GM21737 (cell line): Measurements from ENCODE around the gene ARVCF.

Source experiments
- ATAC-seq: cut with Tn5 transposase; IDR thresholded peaks from one replicate; pipeline ENCODE4 v1.9.1; 2021; ENCODE audit warnings: mild to moderate bottlenecking, moderate library complexity; ENCODE audit not compliant: unreplicated experiment

Gene ARVCF, protein sequence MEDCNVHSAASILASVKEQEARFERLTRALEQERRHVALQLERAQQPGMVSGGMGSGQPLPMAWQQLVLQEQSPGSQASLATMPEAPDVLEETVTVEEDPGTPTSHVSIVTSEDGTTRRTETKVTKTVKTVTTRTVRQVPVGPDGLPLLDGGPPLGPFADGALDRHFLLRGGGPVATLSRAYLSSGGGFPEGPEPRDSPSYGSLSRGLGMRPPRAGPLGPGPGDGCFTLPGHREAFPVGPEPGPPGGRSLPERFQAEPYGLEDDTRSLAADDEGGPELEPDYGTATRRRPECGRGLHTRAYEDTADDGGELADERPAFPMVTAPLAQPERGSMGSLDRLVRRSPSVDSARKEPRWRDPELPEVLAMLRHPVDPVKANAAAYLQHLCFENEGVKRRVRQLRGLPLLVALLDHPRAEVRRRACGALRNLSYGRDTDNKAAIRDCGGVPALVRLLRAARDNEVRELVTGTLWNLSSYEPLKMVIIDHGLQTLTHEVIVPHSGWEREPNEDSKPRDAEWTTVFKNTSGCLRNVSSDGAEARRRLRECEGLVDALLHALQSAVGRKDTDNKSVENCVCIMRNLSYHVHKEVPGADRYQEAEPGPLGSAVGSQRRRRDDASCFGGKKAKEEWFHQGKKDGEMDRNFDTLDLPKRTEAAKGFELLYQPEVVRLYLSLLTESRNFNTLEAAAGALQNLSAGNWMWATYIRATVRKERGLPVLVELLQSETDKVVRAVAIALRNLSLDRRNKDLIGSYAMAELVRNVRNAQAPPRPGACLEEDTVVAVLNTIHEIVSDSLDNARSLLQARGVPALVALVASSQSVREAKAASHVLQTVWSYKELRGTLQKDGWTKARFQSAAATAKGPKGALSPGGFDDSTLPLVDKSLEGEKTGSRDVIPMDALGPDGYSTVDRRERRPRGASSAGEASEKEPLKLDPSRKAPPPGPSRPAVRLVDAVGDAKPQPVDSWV

DNA sequence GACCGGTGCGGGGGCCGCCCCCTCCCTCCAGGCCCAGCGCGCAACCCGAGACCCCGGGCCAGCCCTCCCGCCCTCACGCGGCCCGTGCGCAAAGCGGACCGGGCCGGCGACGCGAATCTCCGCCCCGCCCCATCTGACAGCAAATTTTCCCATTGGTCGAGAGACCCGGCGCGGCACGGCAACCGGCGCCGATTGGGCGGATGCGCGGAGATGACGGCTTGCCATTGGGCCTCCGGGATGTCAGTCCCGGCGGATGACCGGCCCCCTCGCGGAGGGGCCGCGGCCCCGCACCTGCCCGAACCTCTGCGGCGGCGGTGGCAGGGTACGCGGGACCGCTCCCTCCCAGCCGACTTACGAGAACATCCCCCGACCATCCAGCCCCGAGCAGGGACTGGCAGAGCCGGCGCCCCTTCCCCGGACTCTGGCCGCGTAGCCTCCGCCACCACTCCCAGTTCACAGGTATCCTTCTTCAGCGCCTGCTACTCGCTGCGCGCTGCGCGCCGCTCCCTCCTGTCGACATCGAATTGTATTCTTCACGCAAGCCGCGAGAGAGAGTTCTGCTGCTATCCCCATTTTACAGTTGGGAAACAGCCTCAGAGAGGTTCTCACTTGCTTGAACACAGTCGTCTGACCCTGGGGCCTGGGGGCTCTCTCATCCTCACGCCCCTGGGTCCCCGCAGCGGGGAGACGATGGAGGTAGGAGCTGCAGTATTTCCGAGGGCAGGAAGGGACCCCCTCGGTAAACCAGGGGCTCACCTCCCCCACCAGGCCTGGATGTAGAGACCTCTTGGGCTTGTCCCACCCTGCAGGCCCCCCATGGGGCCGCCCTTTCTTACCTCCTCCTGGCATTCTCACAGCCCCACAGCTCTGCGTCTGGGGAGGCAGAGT, at the start of gene ARVCF:
TSS of gene ARVCF (minus strand) at position 90 of the 888 bp plus-strand sequence. CDS start 26,029 bp downstream, outside the sequence.
- ATAC-seq = peak; percentile 38

GRCh38 chr22:20065896-20066616, 49.4 kb upstream of the ARVCF start:
- ATAC-seq = no peak

- no peak for ATAC-seq
Measured at GRCh38 chr22:20064545-20065262, 48.1 kb upstream of the ARVCF start.

DNA sequence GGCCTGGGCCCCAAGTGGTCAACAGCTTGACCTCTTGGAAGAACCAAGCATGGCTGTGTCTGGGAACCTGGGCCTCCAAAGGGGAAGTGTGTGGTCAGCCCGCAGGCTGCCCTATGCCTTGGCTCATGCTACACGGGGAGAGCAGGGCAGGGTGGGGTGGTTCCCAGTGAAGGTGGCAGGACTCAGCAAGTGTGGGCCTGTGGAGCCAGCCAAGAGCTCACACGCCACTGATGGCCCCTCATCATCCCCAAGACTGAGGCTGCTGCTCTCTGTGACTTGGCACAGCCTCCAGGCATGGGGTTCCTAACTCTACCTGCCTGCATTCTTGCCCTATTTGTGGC, 47.5 kb upstream of the ARVCF start:
- no peak for ATAC-seq

DNA sequence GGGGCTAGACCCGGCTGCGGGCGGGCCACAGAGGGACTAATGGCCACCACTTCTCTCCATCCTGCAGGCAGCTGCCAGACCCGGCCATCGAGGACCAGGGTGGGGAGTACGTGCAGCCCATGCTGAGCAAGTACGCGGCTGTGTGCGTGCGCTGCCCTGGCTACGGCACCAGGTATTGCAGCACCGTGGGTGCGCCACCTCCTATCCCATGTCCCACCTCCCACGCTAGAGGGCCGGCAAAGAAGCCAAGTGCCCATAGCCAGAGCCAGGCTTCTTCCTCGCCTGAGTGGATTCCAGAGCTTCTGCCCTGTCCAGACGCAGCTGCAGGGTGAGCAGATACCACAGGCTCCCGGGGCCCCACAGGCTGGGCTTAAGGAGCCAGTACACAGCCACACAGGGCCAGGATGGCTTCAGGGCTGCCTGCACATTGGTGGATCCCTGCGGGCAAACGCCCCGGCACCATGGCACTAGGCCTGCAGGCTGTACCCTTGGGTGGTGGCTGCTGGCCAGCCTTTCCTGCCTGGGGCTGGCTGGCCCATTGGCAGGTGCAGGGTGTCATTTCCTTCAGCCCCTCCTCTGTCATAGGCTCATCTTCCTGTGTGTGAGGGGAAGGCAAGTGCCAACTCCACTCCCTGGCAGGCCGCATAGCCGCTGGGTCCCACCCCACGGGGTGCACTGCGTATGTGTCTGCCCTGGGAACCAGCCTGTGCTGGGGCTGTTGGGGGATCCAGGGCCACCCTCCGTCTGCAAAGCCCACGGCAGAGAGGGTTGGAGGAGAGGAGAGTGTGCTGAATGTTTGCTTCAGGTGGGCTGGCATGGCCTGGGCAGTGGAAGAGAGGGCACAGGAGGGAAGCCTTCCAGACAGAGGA, 46.9 kb upstream of the ARVCF start:
- ATAC-seq = no peak

DNA sequence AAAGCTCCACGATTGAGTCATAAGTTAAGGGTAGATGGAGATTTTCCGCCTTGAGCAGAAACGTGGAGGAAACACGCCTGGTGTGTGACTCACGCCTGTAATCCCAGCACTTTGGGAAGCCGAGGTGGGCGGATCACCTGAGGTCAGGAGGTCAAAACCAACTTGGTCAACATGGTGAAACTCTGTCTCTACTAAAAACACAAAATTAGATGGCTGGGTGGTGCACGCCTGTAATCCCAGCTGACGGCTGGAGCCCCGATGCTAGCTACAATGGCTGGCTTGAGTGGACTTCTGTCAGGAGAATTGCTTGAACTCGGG, 46.1 kb upstream of the ARVCF start:
- ATAC-seq = no peak

- ATAC-seq = no peak
Measured at GRCh38 chr22:20062043-20062765, 45.6 kb upstream of the ARVCF start.

DNA sequence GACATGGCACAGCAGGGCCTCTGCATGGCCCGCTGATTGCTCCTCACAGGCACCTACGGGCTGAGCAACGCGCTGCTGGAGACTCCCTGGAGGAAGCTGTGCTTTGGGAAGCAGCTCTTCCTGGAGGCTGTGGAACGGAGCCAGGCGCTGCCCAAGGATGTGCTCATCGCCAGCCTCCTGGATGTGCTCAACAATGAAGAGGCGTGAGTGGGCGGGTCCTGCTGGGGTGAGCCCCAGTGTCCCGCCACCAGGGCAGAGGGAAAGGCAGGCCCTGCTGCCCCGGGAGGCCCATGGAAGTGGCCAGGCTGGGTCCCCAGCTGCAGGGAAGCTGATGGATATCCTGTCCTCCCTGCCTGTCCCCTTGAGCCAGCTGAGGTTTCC, 44.8 kb upstream of the ARVCF start:
- ATAC-seq = no peak

GRCh38 chr22:20060700-20061480, 44.3 kb upstream of the ARVCF start:
- no peak for ATAC-seq

DNA sequence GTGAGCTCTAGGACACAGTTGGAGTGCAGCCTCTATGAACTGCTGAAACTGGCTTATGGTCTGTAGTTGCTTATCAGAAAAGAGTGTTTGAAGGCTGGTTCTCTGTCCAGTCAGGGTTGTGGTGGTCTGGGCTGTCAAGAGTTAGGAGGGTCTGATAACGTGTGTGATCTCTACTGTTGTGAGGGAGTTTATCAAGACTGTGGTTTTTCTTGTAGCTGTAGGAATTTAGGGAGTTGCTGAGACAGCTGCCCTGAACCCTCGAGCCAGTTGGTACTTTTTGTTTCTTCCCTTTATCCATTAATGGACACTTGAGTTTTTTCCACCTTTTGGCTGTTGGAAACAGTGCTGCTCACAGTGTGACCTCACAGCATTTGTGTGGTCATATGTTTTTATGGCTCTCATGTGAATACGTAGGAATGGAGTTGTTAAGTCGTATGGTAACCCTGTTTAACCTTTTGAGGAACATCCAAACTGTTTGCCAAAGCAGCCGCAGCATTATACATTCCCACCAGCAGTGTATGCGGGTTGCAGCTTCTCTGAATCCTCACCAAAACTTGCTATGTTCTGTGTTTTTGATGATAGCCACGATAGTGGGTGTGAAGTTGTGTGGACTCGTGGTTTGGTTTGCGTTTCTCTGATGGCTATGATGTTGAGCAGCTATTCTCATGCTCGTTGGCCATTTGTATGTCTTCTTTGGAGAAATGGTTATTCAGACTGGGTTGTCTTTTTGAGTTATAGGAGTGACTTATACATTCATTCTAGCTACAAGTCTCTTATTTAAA, 42.6 kb upstream of the ARVCF start:
- no peak for ATAC-seq

DNA sequence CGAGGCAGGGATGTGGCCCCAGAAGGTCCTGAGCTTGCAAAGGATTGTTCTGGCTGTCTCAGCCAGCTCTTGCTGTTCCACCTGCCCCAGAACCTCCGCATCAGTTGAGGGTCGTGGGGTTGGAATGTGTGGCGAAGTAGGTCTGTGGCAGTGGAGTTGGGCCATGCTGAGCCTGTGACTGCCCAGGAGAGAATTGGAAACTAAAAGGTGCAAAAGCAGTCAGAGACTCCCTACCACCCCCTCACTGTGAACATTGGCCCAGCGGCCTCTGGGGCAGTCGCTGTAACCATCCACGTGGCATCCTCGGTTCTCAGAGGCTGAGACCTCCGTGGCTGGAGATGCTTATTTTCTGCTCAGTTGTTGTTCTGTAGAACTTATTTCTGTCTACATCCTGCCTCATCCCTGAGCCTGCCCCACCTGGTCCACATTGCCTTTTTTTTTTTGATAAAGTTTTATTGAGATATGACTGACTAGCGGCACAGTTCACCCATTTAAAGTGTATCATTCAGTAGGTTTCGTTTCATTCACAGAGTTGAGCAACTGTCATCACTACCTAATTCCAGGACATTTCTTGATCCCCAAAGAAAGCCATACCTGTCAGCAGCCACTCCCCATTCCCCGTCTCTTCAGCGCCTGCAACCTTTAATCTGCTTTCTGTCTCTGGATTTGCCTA, 41.1 kb upstream of the ARVCF start:
- ATAC-seq = no peak

DNA sequence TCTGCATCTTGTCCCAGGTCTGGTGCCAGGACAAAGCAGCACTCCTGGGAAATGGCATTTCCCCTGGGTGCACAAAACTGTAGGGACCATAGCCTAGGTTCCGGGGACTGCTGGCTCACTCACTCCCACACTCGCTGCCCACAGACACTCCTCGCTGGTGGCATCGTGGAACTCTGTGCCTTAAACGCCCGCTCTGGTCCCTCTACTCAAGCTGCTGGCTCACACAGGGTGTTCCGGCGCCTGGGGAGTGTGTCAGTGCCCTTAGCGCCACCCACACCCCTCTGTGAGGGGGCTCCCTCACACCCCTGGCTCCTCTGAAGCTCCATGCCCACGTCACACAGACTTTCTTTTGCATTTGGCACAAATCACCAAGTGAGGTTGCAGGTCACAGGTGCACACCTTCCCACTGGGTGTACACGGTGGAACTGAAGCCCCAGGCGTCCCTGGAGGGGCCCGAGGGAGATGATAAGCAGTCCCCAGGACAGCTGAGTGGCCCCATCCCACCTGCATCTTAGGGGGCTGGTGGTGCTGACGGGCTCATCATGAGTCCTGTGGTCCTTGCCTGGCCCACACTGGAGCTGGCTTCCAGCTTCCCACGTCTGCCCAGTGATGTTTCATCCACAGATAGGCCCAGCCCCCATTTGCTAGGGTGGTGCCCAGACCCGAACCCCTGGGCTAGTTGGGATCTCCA, 40.2 kb upstream of the ARVCF start:
- ATAC-seq = no peak

DNA sequence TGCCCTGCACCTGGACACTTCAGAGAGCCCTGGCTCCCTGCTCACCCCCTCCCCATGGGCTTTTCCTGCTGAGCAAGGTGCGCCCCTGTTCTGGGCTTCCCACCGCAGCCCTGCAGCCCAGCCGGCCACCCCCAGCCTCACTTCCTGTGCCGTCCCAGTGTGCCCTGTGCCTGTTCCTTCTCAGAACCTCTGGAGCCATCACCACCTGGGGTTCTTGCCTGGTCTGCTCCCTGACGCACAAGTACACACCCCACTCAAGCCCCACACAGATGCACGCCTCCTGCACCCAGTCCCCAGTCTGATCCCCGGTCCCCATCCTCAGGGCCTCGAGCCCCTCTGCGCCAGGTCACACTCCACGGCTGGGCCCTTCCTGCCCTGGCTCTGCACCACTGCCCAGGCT, 39.5 kb upstream of the ARVCF start:
- ATAC-seq = no peak

GRCh38 chr22:20055654-20056053, 39.0 kb upstream of the ARVCF start:
- ATAC-seq = no peak

DNA sequence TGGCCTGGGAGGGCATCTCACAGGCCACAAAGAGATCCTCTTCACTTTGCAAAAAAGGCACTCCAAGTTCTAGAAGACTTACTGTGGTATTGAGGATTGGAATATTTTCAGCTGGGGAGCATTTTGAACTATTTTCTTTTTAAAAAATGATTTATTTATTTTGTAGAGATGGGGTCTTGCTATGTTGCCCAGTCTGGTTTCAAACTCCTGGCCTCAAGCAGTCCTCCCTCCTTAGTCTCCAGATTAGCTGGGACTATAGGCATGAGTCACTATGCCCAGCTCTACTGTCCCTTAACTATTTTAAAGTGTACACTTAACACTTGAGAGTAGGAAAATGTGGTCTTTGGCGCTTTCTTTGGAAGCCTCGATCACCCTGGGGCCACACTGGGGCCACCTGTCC, 38.5 kb upstream of the ARVCF start:
- ATAC-seq = no peak

GRCh38 chr22:20054485-20054884, 37.9 kb upstream of the ARVCF start:
- ATAC-seq = no peak
